Lower leg skin (tissue), 4 donors: Measurements from ENCODE around the gene NR1H3. TPM values are rescaled to one million over a fixed set of nuclear protein-coding genes. Genes with fewer than 3 reads are reported as not detected.
"Not testable (repeated sequence)": the region's sequence is repeated elsewhere in the genome, so short reads cannot be mapped to it uniquely, and the experiment has no call there.

Source experiments
- DNase-seq, 2 donors: peaks; one replicate each; pipeline ENCODE4 v3.0.0-alpha.2; 2019; ENCODE audit warnings: low spot score in 2 of 2
- H3K4me3 ChIP-seq: fragments of 200-600 bp; sonication (generic); 2 replicates; pipeline ENCODE4 v1.5.1; 2017; ENCODE audit warnings: mild to moderate bottlenecking, low read depth; ENCODE audit not compliant: poor library complexity, severe bottlenecking
- CTCF ChIP-seq, 3 donors: fragments of 450-650 bp; IDR thresholded peaks; one replicate each; pipeline ENCODE4 v1.5.1; 2016; ENCODE audit warnings: antibody characterized with exemption in 3 of 3, mild to moderate bottlenecking in 3 of 3, moderate library complexity in 2 of 3
- POLR2A ChIP-seq, 2 donors: fragments of 450-650 bp; IDR thresholded peaks; one replicate each; pipeline ENCODE4 v1.6.1; 2016 to 2017; ENCODE audit warnings: antibody characterized with exemption in 2 of 2, mild to moderate bottlenecking in 1 of 2, moderate library complexity in 1 of 2
- WGBS, 2 donors: methylation state at CpG; one replicate each; pipeline ENCODE4 v1.1.5; 2018; 5-methylcytosine and 5-hydroxymethylcytosine counted together
- intact Hi-C: fragments of 100-400 bp; cut with DNase I; formaldehyde crosslinking; loops from one replicate; pipeline ENCODE4 v1.15.0; 2023; ENCODE audit warnings: low total_unique reads
- total RNA-seq, 4 donors: library from RNA; depleted of rRNA; stranded (reverse); fragments of >200 nt; gene quantifications; one replicate each; pipeline ENCODE4 v1.1.0, GENCODE V29; 2016

Gene NR1H3
- total RNA-seq, 4 donors from 2014 or later: 18.5 to 34.6 (median 23.4) TPM

- WGBS, 2 donors: 94 to 95% methylated on average over 6 of the region's 6 CpGs
- intact Hi-C loops: no loop called here
- no peak overlapping the region for H3K4me3 ChIP-seq
- TF ChIP-seq POLR2A (IDR thresholded peaks at IDR 0.05) (no peak), CTCF (IDR thresholded peaks at IDR 0.05) (no peak)
- peak in 1 of 2 donors; percentile 17 for DNase-seq
Measured at GRCh38 chr11:47308050-47308823, 50.4 kb downstream of the NR1H3 start.

- no peak overlapping the region for H3K4me3 ChIP-seq
- intact Hi-C loops: no loop called here
- TF ChIP-seq POLR2A (IDR thresholded peaks at IDR 0.05) (no peak), CTCF (IDR thresholded peaks at IDR 0.05) (no peak)
- WGBS, 2 donors: 68 to 82% methylated on average over 5 of the region's 5 CpGs
- DNase-seq: peak in 1 of 2 donors; percentile 66
Measured at GRCh38 chr11:47314992-47315391, 57.2 kb downstream of the NR1H3 start.

GRCh38 chr11:47316501-47316900 is 58.7 kb downstream of the NR1H3 start:
- WGBS, 2 donors: 89% methylated on average over 8 of the region's 8 CpGs
- intact Hi-C loops, H3K4me3 ChIP-seq: not testable (repeated sequence)
- peak in 1 of 2 donors; percentile 57 for DNase-seq

- WGBS, 2 donors: 87 to 93% methylated on average over 5 of the region's 5 CpGs
- no peak overlapping the region for H3K4me3 ChIP-seq
- no peak for DNase-seq
- intact Hi-C loops: no loop called here
- no peak for TF ChIP-seq POLR2A (IDR thresholded peaks at IDR 0.05)
- TF ChIP-seq CTCF (IDR thresholded peaks at IDR 0.05): no peak
Measured at GRCh38 chr11:47317064-47317828, 59.5 kb downstream of the NR1H3 start.

GRCh38 chr11:47318166-47318565 is 60.4 kb downstream of the NR1H3 start:
- WGBS, 2 donors: 90% methylated on average over 2 of the region's 2 CpGs
- intact Hi-C loops: no loop called here
- H3K4me3 ChIP-seq: no peak overlapping the region
- TF ChIP-seq POLR2A (IDR thresholded peaks at IDR 0.05): no peak
- no peak for TF ChIP-seq CTCF (IDR thresholded peaks at IDR 0.05)
- DNase-seq: no peak

Other genes with a start within 250 kb of the NR1H3 start
- gene ARFGAP2, start 81.1 kb upstream of the NR1H3 start, total RNA-seq: 100 to 1,000 TPM; 105 to 239 (median 157) TPM
- gene PACSIN3, start 71.6 kb upstream of the NR1H3 start, total RNA-seq: 10 to 100 TPM; 47.7 to 73.5 (median 58.4) TPM
- 10 to 100 TPM; 53.2 to 85.7 (median 66.0) TPM for gene DDB2, start 43.0 kb upstream of the NR1H3 start, total RNA-seq
- 10 to 100 TPM; 20.2 to 38.9 (median 21.9) TPM for gene ACP2, start 9.2 kb upstream of the NR1H3 start, total RNA-seq
- 10 to 100 TPM; 43.2 to 65.5 (median 51.5) TPM for gene MADD, start 12.1 kb downstream of the NR1H3 start, total RNA-seq
- not detected for gene MYBPC3, start 94.7 kb downstream of the NR1H3 start, total RNA-seq
- 10 to 100 TPM in 2 of 4 donors, 1 to 10 TPM in 2; 7.7 to 13.4 (median 10.6) TPM for gene SPI1, start 120.6 kb downstream of the NR1H3 start, total RNA-seq
- 10 to 100 TPM; 22.9 to 59.2 (median 46.4) TPM for gene SLC39A13, start 150.6 kb downstream of the NR1H3 start, total RNA-seq
- gene PSMC3, start 168.4 kb downstream of the NR1H3 start, total RNA-seq: 100 to 1,000 TPM in 3 of 4 donors, 10 to 100 TPM in 1; 81.0 to 164 (median 118) TPM
- under 1 TPM in 1 of 4 donors, not detected in 3; 0.49 TPM for gene RAPSN, start 191.1 kb downstream of the NR1H3 start, total RNA-seq